GM12801 (cell line): ENCODE data around the gene KRT80.

ENCODE experiments used
- TF ChIP-seq, protein P1 (sequence below): IDR thresholded peaks from one replicate; pipeline ENCODE4 v1.5.1; 2011; ENCODE audit warnings: control low read depth; ENCODE audit not compliant: insufficient read length; ENCODE audit errors: extremely low read depth

KRT80 gene

DNA sequence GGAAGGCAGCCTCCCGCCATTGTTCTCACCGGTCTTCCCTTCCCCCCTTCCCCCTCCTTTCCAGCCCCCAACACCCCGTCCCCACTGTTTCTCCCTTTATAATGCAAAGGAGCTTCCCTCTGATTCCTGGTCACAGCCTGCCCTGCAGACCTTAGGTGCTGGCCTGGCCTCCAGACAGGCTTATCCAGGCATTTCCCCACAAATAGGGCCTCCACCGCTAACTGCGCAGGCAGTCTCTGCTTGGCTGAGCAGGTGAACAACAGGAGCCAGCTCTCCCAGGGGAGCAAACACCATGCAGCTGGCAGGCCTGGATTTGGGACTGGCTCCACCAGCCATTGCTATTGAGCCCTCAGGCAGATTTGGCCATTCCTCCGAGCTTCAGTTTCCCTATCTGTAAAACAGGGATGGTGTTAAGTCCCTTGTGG lies 66.3 kb downstream of the KRT80 start:
- TF ChIP-seq, protein P1, sequence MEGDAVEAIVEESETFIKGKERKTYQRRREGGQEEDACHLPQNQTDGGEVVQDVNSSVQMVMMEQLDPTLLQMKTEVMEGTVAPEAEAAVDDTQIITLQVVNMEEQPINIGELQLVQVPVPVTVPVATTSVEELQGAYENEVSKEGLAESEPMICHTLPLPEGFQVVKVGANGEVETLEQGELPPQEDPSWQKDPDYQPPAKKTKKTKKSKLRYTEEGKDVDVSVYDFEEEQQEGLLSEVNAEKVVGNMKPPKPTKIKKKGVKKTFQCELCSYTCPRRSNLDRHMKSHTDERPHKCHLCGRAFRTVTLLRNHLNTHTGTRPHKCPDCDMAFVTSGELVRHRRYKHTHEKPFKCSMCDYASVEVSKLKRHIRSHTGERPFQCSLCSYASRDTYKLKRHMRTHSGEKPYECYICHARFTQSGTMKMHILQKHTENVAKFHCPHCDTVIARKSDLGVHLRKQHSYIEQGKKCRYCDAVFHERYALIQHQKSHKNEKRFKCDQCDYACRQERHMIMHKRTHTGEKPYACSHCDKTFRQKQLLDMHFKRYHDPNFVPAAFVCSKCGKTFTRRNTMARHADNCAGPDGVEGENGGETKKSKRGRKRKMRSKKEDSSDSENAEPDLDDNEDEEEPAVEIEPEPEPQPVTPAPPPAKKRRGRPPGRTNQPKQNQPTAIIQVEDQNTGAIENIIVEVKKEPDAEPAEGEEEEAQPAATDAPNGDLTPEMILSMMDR: no peak

DNA sequence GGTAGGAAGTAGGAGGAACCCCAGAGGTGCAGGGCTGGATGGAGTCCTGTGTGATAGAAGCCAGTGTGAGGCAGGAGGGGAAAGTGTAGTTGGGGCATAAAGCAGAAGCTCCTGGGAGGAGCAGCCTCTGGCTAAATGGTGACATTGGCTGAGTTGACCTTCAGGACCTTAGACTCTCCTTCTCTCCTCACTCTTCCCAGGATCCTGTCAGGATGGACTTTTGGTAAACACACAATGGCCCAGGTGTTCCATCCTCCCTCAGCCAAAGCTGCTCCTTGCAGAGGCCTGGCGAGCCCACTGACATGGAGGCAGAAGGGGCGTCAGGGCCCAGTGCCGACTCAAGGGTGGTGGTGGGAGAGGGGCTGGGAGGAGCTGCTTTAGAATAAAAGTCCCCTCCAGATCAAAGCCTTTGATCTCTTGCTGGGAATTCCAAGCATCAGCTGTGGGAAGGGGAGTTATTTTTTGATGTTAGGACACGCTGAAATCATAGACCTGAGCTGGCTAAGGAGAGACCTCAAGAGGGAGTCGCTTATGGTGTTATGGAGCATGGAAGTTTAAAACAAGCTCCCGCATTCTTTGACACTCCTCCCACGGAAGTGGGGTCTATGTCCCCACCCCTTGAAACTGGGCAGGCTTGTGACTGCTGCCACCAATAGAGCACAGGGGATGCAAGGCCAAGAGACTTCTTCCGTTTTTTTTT lies 68.2 kb downstream of the KRT80 start:
- TF ChIP-seq, protein P1: no peak

DNA sequence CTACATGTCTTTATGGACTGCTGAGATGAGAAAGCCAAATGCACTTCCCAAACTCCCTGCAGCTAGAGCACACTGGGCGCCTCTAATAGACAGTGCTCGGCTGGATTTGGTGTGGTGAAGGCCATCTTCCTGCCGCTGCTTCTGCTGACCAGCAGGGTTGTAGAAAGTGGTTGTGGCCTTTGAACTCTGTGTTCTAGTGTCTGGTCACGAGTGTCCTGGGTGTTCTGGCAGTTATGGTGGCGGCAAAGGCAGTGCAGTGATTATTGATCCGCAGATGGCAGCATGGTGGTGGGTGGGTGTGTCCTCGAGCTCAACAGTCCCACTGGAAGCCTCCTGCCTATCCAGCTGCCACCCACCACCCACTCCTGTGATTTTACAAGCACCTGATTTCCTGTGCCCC lies 68.9 kb downstream of the KRT80 start:
- TF ChIP-seq, protein P1: no peak

DNA sequence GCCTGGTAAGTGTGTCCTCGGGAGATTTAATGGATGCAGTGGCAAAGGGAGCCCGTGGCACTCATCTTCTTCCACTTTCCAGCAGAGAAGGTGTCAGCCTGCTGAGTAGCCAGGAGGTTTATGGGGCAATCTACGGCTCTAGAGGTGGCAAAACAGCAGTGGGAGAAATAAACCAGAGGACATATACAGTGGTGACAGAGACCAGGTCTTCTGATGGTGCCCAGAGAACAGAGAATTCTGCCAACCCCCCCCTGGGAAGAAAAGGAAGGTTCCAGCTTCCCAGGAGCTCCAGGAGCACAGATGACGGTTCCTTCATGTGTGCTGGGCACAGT lies 69.3 kb downstream of the KRT80 start:
- TF ChIP-seq, protein P1: no peak

DNA sequence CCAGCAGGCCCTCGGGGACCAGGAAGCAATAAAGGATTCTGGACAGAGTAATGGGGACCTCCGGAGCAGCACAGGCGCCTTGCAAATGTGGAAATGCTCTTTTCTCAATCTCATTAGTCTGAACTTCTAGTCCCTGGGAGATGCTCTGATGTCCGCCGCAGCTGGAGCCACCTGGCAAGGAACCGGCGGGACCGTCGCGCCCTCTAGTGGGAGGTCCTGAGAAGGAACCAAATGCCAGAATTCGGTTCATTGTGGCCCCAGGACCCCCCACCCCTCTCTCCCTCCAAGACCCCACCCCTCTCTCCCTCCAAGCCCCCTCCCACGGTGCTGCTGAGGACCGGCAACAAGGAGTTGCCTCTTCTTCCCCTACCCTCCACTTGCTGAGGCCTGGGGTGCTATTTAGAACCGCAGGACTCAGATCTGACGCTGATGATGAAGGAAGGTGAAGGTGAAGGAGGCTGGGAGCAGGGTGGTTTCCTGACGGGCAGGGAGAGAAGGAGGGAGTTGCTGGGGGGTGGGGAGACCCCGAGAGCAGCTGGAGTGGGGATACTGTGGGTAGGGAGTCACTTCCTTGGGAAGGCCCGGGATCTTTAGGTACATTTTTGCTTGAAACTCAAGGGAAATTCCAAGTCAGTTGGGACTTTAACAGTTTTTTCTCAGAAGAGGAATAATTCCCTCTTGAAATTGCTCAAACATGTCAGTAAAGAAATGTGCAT lies 69.8 kb downstream of the KRT80 start:
- TF ChIP-seq, protein P1: no peak

DNA sequence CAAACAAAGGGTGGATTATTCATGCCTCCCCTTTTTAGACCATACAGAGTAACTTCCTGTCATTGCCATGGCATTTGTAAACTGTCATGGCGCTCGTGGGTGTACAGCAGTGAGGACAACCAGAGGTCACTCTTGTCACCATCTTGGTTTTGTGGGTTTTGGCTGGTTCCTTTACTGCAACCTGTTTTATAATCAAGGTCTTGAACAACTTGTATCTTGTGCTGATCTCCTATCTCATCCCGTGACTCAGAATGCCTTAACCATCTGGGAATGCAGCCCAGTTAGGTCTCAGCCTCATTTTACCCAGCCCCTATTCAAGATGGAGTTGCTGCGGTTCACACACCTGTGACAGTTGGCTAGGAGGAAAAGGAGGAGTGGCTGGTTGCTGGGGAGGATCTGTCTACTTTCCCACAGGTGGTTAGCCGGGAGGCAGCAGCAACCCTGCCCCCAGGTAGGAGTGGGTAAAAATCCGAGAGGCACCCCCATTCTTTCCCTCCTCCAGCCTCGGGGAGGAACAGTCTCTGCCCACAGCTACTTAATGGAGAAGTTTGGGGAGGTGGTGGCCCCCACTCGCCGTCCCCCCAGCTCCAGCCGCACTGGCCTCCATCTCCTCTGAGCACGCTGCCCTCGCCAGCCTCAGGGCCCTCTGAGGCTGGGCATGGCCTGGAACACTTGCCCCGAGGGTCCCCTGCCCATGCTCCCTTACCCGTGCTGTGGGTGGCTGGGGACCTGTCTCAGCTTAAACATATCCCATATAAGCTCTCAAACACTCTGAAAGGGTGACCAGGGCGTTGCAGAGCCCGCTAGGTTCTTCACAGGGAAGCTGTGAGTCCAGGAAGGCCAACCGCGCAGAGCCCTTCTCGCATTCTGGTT lies 70.6 kb downstream of the KRT80 start:
- TF ChIP-seq, protein P1: no peak
